ENCODE measurements around the gene RGS3.

RGS3 gene

GRCh38 chr9:113608082-113608685, 144.7 kb downstream of the RGS3 start:
- no peak for DNase-seq

GRCh38 chr9:113609562-113610318, 146.2 kb downstream of the RGS3 start:
- DNase-seq, result no peak

- no peak for DNase-seq
Measured at GRCh38 chr9:113611461-113612215, 148.1 kb downstream of the RGS3 start.

GRCh38 chr9:113612216-113612747, 148.8 kb downstream of the RGS3 start:
- no peak for DNase-seq

GRCh38 chr9:113612828-113613227, 149.3 kb downstream of the RGS3 start:
- no peak for DNase-seq

GRCh38 chr9:113613815-113614413, 150.4 kb downstream of the RGS3 start:
- no peak for DNase-seq

GRCh38 chr9:113614843-113615648, 151.5 kb downstream of the RGS3 start:
- DNase-seq, result no peak

GRCh38 chr9:113616116-113616515, 152.6 kb downstream of the RGS3 start:
- no peak for DNase-seq

GRCh38 chr9:113616621-113617496, 153.3 kb downstream of the RGS3 start:
- no peak for DNase-seq

GRCh38 chr9:113617550-113617949, 154.0 kb downstream of the RGS3 start:
- no peak for DNase-seq

GRCh38 chr9:113618836-113619490, 155.4 kb downstream of the RGS3 start:
- DNase-seq, result no peak

- no peak for DNase-seq
Measured at GRCh38 chr9:113619491-113620376, 156.2 kb downstream of the RGS3 start.

GRCh38 chr9:113620377-113621161, 157.0 kb downstream of the RGS3 start:
- DNase-seq, result no peak

GRCh38 chr9:113621309-113621791, 157.8 kb downstream of the RGS3 start:
- no peak for DNase-seq

- no peak for DNase-seq
Measured at GRCh38 chr9:113621980-113622379, 158.5 kb downstream of the RGS3 start.

GRCh38 chr9:113622600-113623400, 159.3 kb downstream of the RGS3 start:
- peak; percentile 43 for DNase-seq

- no peak for DNase-seq
Measured at GRCh38 chr9:113623851-113624485, 160.4 kb downstream of the RGS3 start.
